ENCODE data around the gene SEMA3B.

DNA sequence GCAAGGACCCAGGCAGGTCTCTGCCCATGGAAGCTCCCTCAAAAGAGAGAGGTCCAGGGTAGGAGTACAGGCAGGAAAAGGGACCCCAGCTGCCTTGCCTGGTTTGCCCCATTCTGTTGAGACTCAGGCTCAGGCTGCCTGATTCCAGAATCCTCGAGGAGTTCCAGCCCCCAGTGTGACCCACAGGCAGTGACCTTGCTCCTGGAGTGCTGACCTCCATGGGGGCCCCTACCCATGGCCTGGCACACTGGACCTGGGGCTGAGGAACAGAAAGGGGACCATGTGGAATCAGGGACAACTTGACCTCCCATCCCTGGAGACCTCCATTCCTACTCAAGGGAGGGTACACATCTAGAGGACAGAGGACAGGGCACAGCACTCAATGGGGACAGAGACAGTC, 3.4 kb upstream of the SEMA3B start:
- TF ChIP-seq POLR2AphosphoS5 (IDR thresholded peaks at IDR 0.05) (no peak), POLR2A (IDR thresholded peaks at IDR 0.05) (no peak)

Measured in gastroesophageal sphincter (tissue), 2 donors.